ENCODE data around the gene RAD51B.

GRCh38 chr14:68401855-68402254, 582.3 kb downstream of the RAD51B start:
- TF ChIP-seq CTCF (conservative IDR thresholded peaks at IDR 0.05; ENCODE audit: low read depth, low read length) (no peak), EZH2 (IDR thresholded peaks at IDR 0.05; ENCODE audit: borderline replicate concordance, low read depth, low read length, poor library complexity, severe bottlenecking) (no peak)

All from A673 (cell line).